Activated T-cell treated with anti-CD3 and anti-CD28 coated beads, Interleukin-2, amount 50 U/mL, for 24 hours (primary cell): ENCODE results near the gene ESRP2.

Source experiments
- DNase-seq: peaks from one replicate; pipeline ENCODE4 v3.0.0-alpha.2; 2020
- H3K27ac Mint-ChIP-seq: 2 replicates; pipeline ENCODE4 v1.8.0; 2020; ENCODE audit warnings: mild to moderate bottlenecking, mixed read lengths
- H3K27me3 Mint-ChIP-seq: 2 replicates; pipeline ENCODE4 v1.8.0; 2020; ENCODE audit warnings: mixed read lengths
- H3K36me3 Mint-ChIP-seq: 2 replicates; pipeline ENCODE4 v1.8.0; 2020; ENCODE audit warnings: low read depth, mixed read lengths
- H3K4me1 Mint-ChIP-seq: 2 replicates; pipeline ENCODE4 v1.8.0; 2020; ENCODE audit warnings: low read depth, mixed read lengths
- H3K4me3 Mint-ChIP-seq: 2 replicates; pipeline ENCODE4 v1.8.0; 2020; ENCODE audit warnings: mild to moderate bottlenecking, moderate library complexity, mixed read lengths
- H3K9me3 Mint-ChIP-seq: 2 replicates; pipeline ENCODE4 v1.8.0; 2020; ENCODE audit warnings: mixed read lengths

ESRP2 gene

GRCh38 chr16:68227183-68227793, 8.6 kb downstream of the ESRP2 start:
- DNase-seq, result peak; percentile 30
- H3K27me3 Mint-ChIP-seq, result no peaks in the 10 kb centered on the region
- H3K4me3 Mint-ChIP-seq, result no peak overlapping the region
- H3K4me1 Mint-ChIP-seq, result peaks cover 40% of the 10 kb centered on the region
- H3K27ac Mint-ChIP-seq, result peak overlapping the region; percentile 90
- peaks cover 68% of the 10 kb centered on the region for H3K36me3 Mint-ChIP-seq
- no peaks in the 10 kb centered on the region for H3K9me3 Mint-ChIP-seq

DNA sequence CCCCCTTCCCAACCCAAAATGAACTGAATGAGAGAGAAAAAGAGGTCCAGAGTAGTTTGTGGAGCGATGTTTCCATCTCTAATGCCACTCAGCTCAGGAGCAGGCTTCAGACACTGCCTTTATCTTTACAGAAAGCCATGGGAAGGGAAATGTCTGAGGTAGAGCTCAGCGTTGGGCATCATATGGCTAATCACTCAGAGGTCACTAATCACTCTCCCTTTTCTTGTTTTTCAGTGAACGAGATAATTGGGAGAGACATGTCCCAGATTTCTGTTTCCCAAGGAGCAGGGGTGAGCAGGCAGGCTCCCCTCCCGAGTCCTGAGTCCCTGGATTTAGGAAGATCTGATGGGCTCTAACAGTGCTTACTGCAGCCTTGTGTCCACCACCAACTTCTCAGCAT, 9.8 kb downstream of the ESRP2 start:
- DNase-seq, result no peak
- no peaks in the 10 kb centered on the region for H3K27me3 Mint-ChIP-seq
- peaks cover 71% of the 10 kb centered on the region for H3K36me3 Mint-ChIP-seq
- H3K4me1 Mint-ChIP-seq, result peaks cover 40% of the 10 kb centered on the region
- no peaks in the 10 kb centered on the region for H3K9me3 Mint-ChIP-seq
- H3K4me3 Mint-ChIP-seq, result no peak overlapping the region
- peak overlapping the region; percentile 63 for H3K27ac Mint-ChIP-seq

DNA sequence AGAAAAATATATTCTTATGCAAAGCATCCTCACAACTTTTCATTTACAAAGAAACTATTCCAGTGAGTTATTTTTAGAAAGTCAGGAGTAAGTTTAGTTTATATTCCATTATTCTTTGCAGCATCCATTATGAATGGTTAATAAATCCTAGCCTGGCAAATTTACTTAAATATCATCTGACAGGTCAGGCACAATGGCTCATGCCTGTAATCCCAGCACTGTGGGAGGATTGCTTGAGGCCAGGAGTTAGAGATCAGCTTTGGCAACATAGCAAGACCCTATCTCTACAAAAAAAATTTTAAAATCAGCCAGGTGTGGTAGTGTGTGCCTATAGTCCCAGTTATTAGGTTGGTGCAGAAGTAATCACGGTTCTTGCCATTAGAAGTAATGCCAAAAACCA, 12.9 kb downstream of the ESRP2 start:
- Mint-ChIP-seq H3K36me3 (peaks cover 63% of the 10 kb centered on the region), H3K27me3 (no peaks in the 10 kb centered on the region), H3K4me3 (no peak overlapping the region), H3K9me3 (no peaks in the 10 kb centered on the region), H3K27ac (peak overlapping the region; percentile 33), H3K4me1 (peaks cover 32% of the 10 kb centered on the region)
- DNase-seq, result no peak

DNA sequence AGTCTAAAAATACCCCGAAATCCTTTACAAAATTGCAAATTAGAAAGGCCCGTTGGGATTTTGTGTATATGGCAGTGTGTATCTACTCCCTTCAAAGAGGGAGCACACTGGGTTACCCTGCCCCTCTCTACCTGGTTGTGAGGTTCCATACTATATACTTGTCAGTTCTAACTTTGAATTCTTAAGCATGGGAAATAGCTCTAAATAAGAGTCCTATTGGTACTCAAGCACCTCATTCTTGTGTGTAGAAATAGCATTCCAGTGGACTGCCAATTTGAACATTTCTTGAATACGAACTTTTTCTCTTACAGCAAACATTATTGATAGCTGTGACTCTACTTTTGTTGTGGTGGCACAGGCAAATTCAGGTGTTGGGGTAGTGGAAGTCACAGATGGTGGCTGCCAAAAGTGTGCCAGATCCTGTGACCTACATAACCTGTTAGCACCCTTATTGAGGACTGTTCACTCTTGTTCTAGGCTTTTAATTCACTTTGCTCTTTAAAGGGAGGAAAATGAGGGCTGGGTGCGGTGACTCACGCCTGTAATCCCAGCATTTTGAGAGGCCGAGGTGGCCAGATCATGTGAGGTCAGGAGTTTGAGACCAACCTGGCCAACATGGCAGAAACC, 16.1 kb downstream of the ESRP2 start:
- no peaks in the 10 kb centered on the region for H3K27me3 Mint-ChIP-seq
- peaks cover 59% of the 10 kb centered on the region for H3K36me3 Mint-ChIP-seq
- DNase-seq, result no peak
- no peaks in the 10 kb centered on the region for H3K9me3 Mint-ChIP-seq
- peaks cover 15% of the 10 kb centered on the region for H3K4me1 Mint-ChIP-seq
- peak overlapping the region; percentile 62 for H3K27ac Mint-ChIP-seq
- no peak overlapping the region for H3K4me3 Mint-ChIP-seq

DNA sequence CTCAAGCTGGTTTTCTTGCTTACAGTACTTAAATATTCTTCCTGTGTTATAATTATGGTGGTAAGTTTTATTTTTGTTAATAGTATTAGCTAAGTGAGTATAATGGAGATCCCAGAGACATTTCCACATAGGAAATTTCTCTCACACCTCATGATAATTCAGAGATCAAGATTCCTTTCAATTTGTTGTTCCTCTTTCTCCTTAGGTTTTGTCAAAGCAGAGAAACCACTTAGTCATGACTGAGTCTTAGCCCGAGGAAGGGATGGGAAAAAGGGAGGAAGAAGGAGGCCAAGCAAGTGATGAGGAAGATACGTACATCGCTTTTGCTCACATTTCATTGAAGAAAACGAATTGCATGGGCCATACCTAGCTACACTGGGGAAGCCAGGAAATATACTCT, 18.4 kb downstream of the ESRP2 start:
- Mint-ChIP-seq H3K4me1 (peaks cover 21% of the 10 kb centered on the region), H3K27me3 (no peaks in the 10 kb centered on the region), H3K36me3 (peaks cover 56% of the 10 kb centered on the region), H3K27ac (peak overlapping the region; percentile 79), H3K4me3 (no peak overlapping the region), H3K9me3 (no peaks in the 10 kb centered on the region)
- DNase-seq, result no peak

DNA sequence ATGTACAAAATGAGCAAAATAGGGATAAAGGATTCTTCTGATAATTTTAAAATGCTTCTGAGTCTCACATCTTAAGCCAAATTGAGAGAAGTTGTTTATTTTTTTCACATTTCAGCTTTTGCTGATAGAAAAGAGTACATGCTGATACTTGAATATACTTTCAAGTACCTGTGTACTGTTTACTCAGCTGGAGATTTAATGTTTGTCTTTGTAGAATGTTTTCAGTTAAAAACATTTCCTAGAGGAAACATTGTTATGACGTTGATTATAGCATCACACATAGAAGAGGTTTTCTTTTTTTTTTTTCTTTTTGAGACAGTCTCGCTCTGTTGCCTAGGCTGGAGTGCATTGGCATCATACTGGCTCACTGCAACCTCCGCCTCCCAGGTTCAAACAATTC, 19.7 kb downstream of the ESRP2 start:
- DNase-seq, result no peak
- Mint-ChIP-seq H3K4me1 (peaks cover 32% of the 10 kb centered on the region), H3K9me3 (no peaks in the 10 kb centered on the region), H3K4me3 (no peak overlapping the region), H3K27ac (peak overlapping the region; percentile 70), H3K27me3 (no peaks in the 10 kb centered on the region), H3K36me3 (peaks cover 54% of the 10 kb centered on the region)

DNA sequence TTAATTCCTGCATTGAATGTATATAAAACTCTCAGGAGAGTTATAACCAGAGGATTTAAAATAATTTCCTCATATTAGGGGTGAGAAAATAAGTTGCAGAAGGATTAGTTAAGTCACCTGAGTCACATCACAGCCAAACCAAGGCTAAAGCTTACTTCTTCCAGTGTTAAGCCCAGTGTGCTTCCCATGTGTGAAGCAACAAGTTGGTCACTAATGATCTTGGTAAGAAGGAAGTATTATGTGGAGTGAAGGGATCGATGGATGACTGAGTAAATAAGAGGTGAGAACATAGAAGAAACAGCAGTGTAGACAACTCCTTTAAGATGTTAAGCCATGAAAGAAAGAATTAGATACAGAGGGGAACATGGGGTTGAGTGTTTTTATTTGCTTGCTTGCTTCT, 20.6 kb downstream of the ESRP2 start:
- Mint-ChIP-seq H3K27me3 (no peaks in the 10 kb centered on the region), H3K9me3 (no peaks in the 10 kb centered on the region), H3K4me1 (peaks cover 41% of the 10 kb centered on the region), H3K36me3 (peaks cover 54% of the 10 kb centered on the region), H3K4me3 (no peak overlapping the region), H3K27ac (peak overlapping the region; percentile 42)
- no peak for DNase-seq

- peak overlapping the region; percentile 67 for H3K27ac Mint-ChIP-seq
- peaks cover 46% of the 10 kb centered on the region for H3K4me1 Mint-ChIP-seq
- H3K9me3 Mint-ChIP-seq, result no peaks in the 10 kb centered on the region
- H3K27me3 Mint-ChIP-seq, result no peaks in the 10 kb centered on the region
- H3K36me3 Mint-ChIP-seq, result peaks cover 52% of the 10 kb centered on the region
- no peak for DNase-seq
- no peak overlapping the region for H3K4me3 Mint-ChIP-seq
Measured at GRCh38 chr16:68214726-68215125, 21.2 kb downstream of the ESRP2 start.

- no peaks in the 10 kb centered on the region for H3K27me3 Mint-ChIP-seq
- H3K9me3 Mint-ChIP-seq, result no peaks in the 10 kb centered on the region
- H3K36me3 Mint-ChIP-seq, result peaks cover 50% of the 10 kb centered on the region
- peaks cover 44% of the 10 kb centered on the region for H3K4me1 Mint-ChIP-seq
- no peak for DNase-seq
- no peak overlapping the region for H3K4me3 Mint-ChIP-seq
- H3K27ac Mint-ChIP-seq, result no peak overlapping the region
Measured at GRCh38 chr16:68206245-68206644, 29.7 kb downstream of the ESRP2 start.

- DNase-seq, result no peak
- Mint-ChIP-seq H3K27me3 (no peaks in the 10 kb centered on the region), H3K9me3 (no peaks in the 10 kb centered on the region), H3K4me1 (peaks cover 29% of the 10 kb centered on the region), H3K36me3 (peaks cover 41% of the 10 kb centered on the region), H3K4me3 (no peak overlapping the region), H3K27ac (peak overlapping the region; percentile 69)
Measured at GRCh38 chr16:68202091-68202519, 33.8 kb downstream of the ESRP2 start.

DNA sequence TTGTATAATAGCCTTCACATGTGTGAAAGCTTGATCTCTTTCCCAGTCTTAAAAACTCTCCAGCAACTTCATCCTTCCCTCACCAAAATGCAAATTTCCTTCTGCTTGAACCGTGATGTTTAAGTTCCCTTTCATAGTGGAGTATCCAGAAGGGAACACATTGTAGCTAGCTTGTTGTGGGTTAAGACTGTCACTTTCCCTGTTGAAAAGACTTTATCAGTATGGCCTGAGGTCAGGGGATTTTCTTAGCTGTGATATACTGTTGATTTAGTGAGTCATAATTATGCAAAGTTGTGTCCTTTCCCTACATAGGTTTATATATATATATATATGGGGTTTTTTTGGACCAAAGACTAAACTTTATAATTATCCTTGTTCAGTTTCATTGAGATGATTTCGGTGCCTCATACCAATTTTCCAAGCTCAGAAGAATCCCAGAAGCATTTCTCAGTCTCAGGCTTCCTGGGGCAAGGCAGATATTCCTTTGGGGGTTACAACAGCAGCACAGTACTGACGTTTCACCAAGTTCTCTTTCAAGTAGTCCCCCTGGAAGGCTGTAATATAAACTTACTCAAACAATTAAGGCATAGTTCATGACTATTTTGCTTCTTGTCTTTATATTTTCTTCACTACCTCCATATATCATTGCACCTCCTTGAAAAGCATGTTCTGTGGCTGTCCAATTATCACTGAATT, 35.7 kb downstream of the ESRP2 start:
- H3K4me3 Mint-ChIP-seq, result no peak overlapping the region
- H3K36me3 Mint-ChIP-seq, result peaks cover 37% of the 10 kb centered on the region
- peak overlapping the region; percentile 64 for H3K27ac Mint-ChIP-seq
- no peaks in the 10 kb centered on the region for H3K27me3 Mint-ChIP-seq
- no peak for DNase-seq
- H3K9me3 Mint-ChIP-seq, result no peaks in the 10 kb centered on the region
- peaks cover 26% of the 10 kb centered on the region for H3K4me1 Mint-ChIP-seq

- Mint-ChIP-seq H3K27ac (peak overlapping the region; percentile 37), H3K9me3 (no peaks in the 10 kb centered on the region), H3K4me3 (no peak overlapping the region), H3K36me3 (peaks cover 51% of the 10 kb centered on the region), H3K27me3 (no peaks in the 10 kb centered on the region), H3K4me1 (peaks cover 28% of the 10 kb centered on the region)
- DNase-seq, result no peak
Measured at GRCh38 chr16:68197250-68197649, 38.7 kb downstream of the ESRP2 start.

DNA sequence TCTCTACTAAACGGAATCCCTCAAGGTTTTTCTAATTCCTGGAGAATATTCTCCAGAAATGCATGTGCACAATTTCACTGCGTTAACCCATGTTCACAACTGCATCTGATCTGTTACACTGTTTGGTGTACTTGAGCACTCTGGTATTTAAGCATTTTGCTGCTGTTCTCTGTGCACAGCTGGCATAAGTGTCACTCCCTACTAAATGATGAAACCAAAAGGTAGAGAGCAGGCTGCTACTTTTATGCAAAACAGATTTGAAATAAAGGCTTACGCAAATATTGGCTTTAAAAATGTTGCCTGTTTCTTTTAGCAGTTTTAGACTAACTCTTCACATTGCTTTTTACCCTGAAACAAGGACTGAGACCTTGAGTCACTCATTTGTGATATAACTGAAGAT, 41.7 kb downstream of the ESRP2 start:
- Mint-ChIP-seq H3K4me3 (no peak overlapping the region), H3K27me3 (no peaks in the 10 kb centered on the region), H3K27ac (no peak overlapping the region), H3K9me3 (no peaks in the 10 kb centered on the region), H3K36me3 (peaks cover 61% of the 10 kb centered on the region), H3K4me1 (peaks cover 14% of the 10 kb centered on the region)
- DNase-seq, result no peak

DNA sequence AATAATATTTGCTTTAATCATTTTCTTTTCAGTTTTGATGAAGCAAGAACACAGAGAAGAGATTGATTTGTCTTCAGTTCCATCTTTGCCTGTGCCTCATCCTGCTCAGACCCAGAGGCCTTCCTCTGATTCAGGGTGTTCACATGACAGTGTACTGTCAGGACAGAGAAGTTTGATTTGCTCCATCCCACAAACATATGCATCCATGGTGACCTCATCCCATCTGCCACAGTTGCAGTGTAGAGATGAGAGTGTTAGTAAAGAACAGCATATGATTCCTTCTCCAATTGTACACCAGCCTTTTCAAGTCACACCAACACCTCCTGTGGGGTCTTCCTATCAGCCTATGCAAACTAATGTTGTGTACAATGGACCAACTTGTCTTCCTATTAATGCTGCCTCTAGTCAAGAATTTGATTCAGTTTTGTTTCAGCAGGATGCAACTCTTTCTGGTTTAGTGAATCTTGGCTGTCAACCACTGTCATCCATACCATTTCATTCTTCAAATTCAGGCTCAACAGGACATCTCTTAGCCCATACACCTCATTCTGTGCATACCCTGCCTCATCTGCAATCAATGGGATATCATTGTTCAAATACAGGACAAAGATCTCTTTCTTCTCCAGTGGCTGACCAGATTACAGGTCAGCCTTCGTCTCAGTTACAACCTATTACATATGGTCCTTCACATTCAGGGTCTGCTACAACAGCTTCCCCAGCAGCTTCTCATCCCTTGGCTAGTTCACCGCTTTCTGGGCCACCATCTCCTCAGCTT, 45.0 kb downstream of the ESRP2 start:
- peaks cover 82% of the 10 kb centered on the region for H3K36me3 Mint-ChIP-seq
- DNase-seq, result no peak
- H3K4me1 Mint-ChIP-seq, result peaks cover 10% of the 10 kb centered on the region
- no peaks in the 10 kb centered on the region for H3K27me3 Mint-ChIP-seq
- peak overlapping the region; percentile 24 for H3K27ac Mint-ChIP-seq
- H3K9me3 Mint-ChIP-seq, result no peaks in the 10 kb centered on the region
- no peak overlapping the region for H3K4me3 Mint-ChIP-seq
